GM18907 (cell line): Measurements from ENCODE around the gene KLF2.

Source experiments
- ATAC-seq: cut with Tn5 transposase; IDR thresholded peaks from one replicate; pipeline ENCODE4 v1.9.1; 2021; ENCODE audit warnings: mild to moderate bottlenecking, moderate library complexity; ENCODE audit not compliant: unreplicated experiment

Gene KLF2

DNA sequence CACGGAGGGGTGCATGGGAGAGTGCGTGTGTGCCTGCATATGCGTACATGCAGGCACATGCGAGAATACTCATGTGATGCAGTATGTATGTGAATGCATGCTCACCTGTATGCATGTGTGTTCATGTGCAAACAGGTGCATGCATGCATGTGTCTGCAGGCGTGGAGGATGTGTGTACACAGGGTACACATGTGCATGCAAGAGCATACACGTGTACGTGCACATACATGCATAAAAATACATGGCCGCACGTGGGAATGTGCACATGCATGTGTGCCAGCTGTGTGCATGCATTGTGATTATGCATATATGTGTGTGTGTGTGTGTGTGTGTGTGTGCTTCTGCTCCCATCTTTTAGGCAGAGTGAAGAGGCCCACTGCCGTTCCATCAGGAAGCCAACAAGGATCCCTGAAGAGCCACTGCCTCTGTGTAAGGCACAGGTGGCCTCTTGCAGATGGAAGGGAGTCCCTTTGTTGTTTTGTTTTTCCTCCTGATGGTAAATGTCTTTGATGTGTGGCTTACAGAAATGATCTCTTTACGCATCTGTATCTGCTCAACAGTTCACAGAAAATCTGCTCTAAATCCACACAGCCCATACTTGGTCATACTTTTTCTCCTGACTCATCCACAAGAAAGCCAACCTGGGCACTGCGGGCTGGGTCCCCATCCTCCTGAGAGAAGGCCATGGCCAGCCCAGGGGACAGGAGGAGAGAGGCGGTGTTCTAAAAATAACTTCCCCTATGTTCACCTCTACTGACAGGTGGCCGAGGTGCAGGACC lies 50.7 kb downstream of the KLF2 start:
- ATAC-seq, result no peak

DNA sequence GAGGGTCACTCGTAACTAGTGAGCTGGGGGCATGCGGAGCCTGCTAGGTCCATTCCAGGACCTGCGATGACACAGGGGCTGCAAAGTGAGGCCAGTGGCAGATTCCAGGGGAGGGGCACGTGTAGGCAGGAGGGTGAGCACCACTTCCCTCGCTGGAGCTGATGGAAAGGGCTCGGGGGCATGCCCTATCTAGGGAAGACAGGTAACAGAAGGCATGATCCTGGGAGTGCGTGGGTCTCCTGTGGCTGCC lies 51.2 kb downstream of the KLF2 start:
- no peak for ATAC-seq

DNA sequence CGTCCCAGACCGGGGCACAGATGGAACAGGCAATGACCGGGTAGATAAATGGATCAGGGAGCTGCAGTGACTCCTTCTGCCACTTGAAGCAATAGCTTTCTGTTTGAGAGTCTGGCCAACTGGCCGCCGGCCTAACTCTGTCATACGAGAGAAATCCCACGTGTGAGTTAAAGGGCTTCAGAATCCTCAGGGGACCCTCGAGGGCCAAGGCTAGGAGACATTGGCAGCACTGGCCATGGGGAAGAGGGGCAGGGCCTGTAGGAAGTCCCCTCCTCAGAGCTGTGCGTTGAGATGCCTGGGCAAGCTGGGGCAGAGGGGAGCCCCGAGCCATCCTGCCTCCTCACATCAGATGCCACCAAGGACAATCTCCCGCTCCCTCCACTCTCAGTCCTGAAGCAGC lies 51.6 kb downstream of the KLF2 start:
- ATAC-seq, result no peak

DNA sequence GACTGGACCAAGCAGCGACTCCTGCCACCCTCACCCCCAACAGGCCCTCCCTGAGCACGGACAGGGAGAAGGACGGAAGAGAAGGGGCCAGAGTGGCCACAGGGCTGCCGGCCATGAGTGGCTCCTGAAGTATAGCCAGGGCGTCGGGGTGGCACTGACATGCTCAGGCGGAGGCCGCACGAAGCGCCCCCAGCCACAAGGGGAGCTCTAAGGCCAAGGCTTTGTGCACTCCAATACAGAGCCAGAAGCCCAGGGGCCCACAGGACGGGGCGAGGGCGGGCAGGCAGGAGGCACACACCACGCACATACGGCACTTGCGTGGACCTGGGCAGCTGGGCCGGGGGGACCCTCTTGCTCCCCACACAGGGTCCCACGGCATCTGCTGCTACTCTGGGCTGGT lies 52.0 kb downstream of the KLF2 start:
- no peak for ATAC-seq

GRCh38 chr19:16377521-16377920 lies 52.9 kb downstream of the KLF2 start:
- ATAC-seq, result no peak
